NCI-H1105 treated with DMSO at 0.1 percent for 48 hours (cell line): Measurements from ENCODE around the gene DNAJB12.

ENCODE experiments used
- DNase-seq: peaks from one replicate; lab custom pipeline; 2025; lab: John Stamatoyannopoulos, UW

The DNAJB12 gene

DNA sequence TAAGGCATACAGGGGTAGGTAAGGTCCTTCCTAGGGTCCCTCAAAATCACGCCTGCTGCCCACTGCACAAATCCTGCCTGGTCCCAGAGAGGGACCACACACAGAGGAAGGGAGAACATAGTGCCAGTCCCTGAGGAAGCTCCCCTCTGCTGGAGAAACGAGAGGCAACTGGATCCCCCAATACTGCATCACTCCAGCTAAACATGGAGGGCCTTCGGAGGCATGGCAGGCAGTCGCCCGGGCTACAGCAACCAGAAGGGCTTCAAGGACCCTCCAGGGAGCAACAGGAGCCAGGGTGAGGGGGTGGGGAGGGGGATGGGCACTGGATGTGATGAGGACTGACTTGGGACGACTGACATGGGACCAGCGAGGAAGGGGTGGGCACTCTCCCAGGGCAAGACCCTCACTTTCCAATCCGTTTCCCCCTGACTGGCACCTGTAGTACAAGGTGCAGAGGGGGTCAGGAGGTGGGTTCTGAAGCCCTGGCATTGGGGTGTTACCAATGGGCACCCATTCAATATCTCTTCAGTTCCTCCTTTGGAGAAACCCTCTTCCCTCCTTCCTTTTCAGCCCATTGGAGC, 59.3 kb downstream of the DNAJB12 start:
- no peak for DNase-seq

DNA sequence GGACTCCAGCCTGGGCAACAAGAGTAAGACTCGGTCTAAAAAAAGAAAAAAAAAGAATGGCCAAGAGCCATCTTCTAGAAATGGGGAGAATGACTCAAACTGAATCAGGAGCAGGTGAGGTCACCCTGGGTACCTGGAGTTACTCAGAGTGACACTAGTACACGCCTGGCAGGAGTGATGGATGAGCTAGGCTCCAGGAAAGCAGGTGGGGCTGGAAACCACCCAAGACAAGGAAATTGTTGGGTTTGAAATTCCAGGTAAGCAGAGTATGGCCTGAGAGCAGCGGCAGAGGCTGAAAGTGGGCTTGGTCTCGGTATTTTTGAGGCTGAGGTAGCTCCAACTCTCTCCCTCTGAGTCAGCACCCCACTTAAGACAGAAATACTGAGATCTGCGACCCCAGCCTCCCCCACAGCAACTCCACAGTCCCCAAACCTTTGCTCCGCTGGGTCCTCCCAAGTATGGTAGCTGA, 62.5 kb downstream of the DNAJB12 start:
- DNase-seq = no peak

- no peak for DNase-seq
Measured at GRCh38 chr10:72291019-72291532, 63.6 kb downstream of the DNAJB12 start.

DNA sequence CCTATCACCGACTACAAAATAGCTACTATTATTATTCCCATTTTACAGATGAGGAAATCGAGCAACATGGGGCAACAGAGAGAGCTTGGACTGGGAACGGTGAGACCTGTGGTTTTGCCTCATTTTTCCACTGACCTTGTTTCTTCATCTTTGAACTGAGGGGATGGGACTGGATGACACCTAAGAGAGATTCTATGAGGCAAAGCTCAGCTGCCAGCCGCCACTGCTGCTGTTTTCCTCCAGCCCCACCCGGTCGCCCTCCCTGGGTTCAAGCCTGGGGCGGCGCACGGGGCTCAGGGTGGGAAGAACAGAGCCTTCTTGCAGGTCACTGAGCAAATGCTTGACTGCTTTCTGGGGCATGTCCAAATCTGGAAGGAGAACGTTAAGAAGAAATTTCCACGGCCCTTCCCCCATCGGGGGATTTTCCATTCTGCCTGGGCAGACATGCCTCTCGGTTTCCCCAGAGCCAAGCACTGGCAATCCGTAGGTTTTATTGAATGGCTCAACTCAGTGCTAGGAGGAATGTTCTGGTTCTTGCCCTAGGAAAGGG, 68.7 kb downstream of the DNAJB12 start:
- no peak for DNase-seq

DNA sequence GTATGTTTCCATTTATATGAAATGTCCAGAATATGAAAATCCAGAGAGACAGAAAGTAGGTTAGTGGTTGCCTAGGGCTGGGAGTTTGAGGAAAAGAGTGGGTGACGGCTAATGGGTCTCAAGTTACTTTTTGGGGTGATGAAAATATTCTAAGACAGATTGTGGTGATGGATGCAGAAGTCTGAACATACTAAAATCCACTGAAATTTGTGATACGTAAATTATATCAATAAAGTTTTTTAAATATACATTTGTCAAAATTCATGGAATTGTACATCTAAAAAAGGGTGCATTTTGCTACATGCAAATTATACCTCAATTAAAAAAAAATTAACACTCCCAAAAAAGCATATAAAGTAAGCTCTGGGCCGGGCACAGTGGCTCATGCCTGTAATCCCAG, 71.6 kb downstream of the DNAJB12 start:
- no peak for DNase-seq
